ENCODE results near the gene NABP1.
A peak's percentile ranks its signal among the peaks of the same experiment; 100 is the strongest.

The NABP1 gene

DNA sequence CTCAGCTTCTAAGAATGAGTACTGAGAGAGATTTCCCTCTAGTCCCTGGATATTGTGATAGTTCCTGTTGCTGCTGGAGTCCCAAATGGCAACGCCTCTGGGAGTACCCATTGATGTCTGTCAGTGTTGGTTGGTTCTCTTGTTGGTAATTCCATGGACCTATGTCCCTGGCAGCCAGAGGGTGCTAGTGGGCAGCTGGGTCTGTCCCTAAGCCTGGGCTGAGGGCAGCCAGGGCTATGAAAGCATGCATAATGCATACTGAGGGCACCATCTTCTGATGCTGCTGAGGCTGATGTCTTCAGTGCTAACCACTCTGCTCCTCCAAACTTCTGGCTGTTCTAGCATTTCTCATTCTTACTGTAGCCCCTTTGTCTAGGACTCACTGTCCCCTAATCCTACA is 35.9 kb downstream of the NABP1 start:
- DNase-seq = no peak

DNA sequence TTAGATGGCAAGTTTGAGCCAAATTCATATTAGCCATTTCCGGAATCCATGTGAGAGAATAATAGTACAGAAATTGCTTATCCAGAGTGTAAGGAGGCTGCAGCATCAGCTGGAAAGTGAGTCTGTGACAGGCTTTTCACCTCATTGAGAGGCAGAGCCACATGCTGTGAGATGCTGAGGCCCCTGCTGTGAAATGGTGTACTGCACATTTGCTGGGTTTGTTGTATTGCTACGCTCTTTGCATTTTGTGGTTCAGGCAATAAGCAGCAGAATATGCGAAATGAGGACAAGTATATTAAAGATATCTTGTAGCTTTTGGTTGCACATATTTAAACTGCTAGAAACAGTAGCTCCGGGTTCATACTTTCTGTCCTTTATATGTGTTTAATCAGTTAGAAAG is 37.0 kb downstream of the NABP1 start:
- DNase-seq = no peak

DNA sequence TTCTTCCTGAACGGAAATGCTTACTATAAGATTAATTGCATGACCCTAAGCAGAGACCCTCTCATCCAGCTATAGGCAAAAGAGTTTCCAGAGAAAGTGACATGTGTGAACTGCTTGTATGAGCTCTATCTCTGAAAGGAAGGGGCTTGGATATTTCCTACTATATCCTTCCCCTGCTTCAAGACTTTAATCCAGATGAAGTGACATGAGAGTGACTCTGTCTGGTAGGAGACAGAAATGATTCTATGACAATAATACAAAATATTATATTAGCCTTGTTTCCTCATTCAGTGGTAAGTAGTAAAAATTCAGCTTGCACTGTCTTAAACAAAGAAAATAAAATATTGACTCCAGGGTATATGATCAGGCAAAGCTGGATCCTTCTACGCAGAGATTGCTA is 37.5 kb downstream of the NABP1 start:
- no peak for DNase-seq

DNA sequence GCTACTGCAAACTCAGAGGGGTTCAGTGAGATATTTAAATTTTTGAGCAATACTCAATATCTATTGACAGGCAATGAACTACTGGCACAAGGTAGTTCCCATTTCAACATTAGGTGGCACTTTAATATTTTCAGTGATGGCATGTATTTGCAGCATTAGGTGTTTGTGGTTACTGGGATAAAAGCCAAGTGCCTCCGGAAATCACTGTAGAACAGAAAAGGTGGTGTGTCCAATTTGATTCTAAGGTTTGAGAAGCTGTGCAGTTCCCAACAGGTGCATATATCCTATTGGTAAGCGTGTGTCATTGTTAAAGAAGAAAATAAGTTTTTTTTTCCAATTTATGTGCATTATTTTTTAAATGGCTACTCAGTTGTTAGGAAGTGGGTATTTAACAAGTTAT is 41.3 kb downstream of the NABP1 start:
- DNase-seq = no peak

DNA sequence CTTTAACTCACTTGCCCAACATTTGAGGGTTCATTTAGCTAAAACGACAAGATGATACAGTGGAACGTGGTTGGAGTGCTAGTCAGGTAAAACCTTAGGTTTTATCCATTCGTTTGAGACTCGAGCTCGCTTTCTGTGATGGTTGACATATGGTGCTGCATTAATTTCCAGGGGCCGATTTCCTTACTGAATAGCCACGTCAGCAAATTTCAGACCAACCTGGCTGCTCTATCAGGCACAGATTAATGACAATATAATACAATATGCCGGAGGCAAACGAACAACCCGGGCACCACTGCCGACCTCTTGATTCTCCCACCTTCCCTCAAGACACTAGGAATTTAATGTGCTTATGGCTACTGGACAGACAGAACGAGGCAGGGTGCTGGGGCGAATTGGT is 42.0 kb downstream of the NABP1 start:
- no peak for DNase-seq

DNA sequence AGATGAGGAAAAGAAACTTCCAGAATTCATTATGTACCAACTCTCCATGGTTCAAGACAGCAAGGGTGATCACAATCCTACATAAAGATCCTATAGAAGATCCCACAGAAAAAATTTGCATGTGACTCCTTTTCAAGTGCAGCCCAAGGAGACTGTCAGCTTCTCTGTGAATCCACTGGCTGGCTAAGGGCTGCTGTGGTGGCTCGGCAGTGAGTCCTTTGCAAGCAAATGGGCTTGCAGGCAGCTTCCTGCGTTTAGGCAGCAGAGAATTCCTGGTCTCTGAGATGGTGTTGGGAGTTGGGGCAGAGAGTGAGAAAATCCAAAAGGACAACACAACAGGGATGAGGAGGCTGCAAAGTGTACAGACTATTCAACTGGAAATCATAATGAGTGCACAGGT is 43.4 kb downstream of the NABP1 start:
- DNase-seq = no peak

DNA sequence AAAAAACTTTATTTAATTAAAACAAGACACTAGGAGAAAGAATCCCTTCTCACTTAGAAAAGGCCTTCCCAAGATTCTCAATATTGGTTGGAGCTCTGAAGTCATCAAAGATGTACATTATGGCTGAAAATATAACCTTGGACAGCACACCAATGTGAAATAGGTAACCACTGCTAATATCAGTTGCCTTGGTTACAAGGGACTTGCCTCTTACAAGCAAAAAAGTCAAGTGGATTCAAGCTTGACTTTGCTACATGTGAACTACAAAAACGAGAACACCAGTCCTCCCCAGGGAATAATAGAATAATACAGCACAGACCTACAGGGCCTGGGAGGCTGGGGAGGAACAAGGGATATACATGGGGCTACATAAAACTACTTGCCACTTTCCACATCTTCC is 46.1 kb downstream of the NABP1 start:
- no peak for DNase-seq

DNA sequence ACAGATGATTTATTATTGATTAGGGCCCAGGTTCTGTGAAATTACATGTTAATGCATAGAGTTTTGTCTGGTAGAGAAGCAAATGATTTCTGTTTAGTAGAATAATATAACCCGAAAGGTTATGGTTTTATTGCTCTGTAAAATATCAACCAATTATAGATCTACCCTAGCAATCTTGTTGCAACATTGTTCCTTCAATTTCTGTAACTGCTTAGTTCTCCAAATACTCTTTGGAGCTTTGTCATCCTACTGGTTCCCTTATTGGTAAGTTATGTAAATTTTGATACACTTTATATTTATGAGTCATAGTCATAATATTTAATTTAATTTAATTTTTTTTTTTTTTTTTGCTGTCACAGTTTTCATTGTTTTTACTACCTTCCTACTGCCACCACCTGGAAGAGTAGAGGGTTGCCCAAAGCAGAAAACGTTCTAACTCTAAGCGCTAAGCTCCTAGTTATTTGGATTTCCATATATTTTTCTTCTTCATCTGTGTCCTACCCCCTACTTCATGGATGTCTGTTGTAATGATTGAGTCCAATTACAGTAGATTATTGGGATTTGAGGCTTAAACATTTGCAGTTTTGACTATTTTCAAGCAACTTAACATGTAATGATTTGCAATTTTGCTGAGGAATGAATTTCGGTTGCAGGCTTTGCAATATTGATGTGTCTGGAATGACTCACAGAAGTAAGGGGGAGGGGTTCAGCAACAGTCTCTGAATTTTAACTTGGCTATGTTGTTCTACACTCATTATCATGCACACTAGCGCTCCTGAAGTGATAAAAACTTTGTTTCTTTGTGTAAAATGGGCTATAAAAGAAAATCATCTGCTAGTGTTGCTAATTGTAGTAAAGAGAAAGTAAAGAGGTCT is 51.1 kb downstream of the NABP1 start:
- DNase-seq = peak; percentile 20

DNA sequence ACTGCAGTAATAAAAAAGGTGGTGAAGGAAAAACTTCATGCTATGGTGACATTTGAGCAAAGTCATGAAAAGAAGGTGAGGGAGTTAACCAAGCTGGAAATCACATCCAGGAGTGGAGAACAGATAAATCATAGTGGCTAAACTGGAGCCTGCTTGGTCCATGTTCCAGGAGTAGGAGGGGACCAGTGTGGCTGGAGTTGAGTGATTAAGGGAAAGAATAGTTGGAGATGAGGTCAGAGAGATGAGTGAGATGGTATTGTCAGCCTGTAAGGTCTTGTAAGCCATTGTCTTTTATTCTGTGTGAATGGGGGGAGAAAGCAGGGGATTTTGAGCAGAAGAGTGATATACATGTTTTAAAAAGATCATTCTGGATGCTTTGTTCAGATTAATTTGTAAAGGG is 52.3 kb downstream of the NABP1 start:
- no peak for DNase-seq

All from HCEC 1CT (cell line).